Activated gamma-delta T cell treated with Interleukin-2 at 50 U/mL for 16 hours (primary cell): ENCODE data around the gene GPSM1.

ENCODE experiments used
- DNase-seq: peaks from one replicate; pipeline ENCODE4 v3.0.0-alpha.2; 2020

The GPSM1 gene, protein sequence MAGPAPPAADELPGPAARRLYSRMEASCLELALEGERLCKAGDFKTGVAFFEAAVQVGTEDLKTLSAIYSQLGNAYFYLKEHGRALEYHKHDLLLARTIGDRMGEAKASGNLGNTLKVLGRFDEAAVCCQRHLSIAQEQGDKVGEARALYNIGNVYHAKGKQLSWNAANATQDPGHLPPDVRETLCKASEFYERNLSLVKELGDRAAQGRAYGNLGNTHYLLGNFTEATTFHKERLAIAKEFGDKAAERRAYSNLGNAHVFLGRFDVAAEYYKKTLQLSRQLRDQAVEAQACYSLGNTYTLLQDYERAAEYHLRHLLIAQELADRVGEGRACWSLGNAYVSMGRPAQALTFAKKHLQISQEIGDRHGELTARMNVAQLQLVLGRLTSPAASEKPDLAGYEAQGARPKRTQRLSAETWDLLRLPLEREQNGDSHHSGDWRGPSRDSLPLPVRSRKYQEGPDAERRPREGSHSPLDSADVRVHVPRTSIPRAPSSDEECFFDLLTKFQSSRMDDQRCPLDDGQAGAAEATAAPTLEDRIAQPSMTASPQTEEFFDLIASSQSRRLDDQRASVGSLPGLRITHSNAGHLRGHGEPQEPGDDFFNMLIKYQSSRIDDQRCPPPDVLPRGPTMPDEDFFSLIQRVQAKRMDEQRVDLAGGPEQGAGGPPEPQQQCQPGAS

DNA sequence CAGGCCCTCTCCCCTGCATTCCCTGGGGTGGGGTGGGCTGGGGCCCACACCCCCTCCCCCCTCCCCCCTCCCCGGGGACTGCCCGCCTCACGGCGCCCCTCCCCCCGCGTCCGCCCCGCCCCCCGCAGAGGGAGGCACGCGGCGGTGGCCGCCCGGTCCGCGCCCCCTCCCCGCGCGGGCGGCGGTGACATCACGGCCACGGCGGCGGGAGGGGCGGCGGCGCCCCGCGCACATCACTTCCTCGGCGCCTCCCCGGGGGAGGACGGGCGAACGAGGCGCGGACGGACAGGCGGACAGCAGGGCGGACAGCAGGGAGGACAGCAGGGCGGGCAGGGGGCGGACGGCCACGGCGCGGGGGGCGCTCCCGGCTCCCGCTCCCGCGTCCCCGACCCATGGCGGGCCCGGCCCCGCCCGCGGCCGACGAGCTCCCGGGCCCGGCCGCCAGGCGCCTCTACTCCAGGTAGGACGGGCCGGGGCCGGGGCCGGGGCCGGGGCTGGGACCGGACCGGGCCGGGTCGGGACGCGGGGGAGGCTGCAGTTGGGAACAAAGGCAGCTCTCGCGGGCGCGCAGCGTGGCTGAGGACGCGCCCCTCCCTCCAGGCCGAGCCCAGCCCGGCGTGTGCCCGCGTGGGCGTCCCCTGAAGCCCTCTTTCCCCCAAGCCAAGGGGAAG is at the start of gene GPSM1:
Gene GPSM1, plus strand, starts transcription at position 236 of the 671 bp plus-strand sequence. Its CDS starts 157 bp downstream, at position 393.
- no peak for DNase-seq

DNA sequence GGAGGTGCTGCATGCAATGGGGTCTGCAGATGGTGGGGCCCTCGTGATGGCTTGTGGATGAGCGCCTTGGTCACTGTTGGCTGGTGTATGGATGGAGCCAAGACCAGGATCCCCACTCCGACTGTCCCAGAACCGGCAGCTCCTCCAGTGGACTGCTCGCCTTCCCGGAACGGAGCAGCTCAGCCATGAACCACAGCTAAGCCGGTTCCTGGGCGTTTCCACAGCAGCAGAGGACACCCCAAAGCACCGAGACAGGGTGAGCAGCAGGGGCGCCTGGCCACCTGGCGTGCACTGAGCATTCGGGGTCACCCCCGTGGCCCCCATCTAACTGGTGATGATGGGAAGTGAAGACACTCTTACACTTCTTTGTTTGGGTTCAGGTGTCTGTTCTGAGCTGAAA is 49.6 kb upstream of the GPSM1 start:
- DNase-seq, result no peak

DNA sequence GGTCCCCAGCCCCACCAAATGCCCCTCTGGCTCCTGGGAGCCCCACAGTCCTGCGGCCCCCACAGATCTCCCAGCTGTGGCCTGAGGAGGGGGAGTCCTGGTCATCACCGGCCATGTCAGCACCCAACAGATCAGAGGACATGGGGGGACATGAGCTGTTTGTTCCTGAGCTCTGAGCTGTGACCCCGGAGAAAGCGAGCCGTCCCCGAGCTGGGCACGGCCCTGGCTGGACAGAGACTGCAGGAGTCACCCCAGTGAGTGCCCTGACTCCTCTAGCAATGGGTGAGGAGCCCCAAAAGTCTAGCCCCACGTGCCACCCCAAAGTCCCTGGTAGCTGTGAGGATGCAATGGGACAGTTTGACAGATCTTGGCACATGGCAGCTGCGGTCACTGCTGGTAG is 49.1 kb upstream of the GPSM1 start:
- DNase-seq, result no peak

DNA sequence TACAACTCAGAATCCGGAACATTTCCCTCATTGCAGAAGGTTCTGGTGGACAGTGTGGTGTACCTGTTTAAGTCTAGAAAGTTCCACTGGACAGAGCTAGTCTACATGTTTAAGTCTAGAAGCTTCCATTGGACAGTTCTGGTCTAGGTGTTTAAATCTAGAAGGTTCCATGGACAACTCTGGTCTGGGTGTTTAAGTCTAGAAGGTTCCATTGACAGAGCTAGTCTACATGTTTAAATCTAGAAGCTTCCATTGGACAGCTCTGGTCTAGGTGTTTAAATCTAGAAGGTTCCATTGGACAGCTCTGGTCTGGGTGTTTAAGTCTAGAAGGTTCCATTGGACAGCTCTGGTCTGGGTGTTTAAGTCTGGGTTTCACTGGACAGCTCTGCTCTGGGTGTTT is 48.4 kb upstream of the GPSM1 start:
- DNase-seq, result no peak

DNA sequence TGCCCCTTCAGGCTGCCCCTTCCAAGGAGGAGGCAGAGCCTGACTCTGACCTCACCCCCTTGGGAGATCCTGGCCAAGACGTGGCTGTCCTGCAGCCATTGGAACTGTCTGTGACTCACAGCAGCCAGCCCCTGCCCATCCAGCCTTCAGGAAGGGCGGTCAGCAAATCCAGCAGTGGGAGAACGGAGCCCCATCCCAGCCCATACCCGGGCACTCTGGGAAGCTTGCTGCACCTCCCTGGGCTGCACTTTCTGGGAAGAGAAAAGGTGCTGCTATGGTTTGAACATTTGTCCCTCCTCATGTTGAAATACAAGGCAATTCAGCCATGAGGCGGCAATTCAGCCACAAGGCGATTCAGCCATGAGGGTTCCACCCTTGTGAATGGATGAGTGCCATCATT is 47.9 kb upstream of the GPSM1 start:
- DNase-seq, result no peak

DNA sequence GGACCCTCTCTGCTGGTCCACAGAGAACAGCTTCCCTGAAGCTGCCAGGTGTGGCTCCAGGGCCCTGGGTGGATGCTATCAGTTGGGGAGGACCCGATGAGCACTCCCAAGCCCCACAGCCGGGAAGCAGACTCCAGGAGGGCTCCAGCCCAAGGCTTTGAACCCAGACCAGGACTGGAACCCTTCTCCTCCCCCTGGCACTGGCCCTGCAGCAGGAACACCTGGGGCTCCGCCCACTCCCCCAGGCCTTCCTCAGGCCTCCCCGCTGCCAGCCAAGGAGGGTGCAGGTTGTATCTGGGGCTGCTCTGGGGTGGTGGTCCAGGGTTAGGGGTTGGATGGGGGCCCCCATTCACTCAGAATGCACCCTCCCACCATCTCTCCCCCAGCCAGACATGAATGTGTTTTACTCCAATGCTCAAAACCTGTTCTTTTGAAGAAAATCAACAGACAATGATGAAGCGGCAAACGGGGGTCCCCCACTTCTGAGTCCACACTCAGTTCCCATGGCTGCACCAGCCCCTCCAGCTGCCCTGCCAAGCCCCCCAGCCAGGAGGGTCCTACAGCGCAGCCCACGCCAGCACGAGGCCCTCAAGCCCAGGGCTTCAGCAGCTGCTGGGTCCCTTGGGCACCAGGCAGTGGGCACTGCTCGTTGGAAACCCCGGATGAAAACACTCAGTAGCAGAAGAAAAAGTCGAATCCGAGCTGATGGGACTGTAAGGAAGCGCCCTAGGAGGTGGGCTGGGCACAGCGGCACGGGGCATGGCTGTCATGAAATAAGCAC is 46.6 kb upstream of the GPSM1 start:
- DNase-seq, result no peak

DNA sequence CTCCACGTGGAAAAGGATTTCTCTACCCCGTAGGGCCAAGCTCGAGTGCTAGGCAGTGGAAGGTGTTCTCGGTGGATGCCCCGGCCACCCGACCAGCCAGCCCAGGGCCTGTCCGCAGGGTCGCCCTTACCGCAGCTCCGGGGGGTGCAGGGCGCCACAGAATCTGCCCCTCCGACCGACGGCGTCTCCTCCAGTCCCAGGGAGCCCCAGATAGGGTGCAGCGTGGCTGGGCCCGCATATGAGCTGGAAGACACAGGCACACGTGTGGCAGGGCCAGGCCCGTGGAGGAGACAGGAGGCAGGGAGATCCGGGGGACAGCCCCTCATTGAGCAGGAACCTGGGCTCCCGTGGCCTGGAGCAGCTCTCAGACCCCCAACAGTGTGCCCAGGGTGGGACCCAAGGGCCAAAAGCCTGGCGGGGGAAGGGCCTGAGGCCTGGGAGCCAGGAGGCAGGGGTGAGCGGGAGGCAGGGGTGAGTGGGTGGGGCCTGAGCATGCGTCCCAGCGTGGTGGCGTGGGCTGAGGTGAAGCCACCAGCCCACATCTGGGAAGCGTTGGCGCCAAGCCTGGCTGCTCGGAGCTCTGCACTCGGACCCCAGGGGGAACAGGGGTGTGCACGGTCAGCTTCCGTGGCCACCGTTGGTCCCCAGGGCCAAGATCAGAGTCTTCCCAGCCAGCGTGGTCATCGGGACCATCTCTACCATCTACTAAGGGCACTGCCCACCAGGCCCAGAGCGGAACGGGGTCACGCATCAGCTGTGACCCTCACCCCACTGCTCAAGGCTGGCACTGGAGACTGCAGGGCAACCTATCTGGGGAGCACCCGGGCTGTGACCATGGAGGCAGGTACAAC is 45.7 kb upstream of the GPSM1 start:
- no peak for DNase-seq

DNA sequence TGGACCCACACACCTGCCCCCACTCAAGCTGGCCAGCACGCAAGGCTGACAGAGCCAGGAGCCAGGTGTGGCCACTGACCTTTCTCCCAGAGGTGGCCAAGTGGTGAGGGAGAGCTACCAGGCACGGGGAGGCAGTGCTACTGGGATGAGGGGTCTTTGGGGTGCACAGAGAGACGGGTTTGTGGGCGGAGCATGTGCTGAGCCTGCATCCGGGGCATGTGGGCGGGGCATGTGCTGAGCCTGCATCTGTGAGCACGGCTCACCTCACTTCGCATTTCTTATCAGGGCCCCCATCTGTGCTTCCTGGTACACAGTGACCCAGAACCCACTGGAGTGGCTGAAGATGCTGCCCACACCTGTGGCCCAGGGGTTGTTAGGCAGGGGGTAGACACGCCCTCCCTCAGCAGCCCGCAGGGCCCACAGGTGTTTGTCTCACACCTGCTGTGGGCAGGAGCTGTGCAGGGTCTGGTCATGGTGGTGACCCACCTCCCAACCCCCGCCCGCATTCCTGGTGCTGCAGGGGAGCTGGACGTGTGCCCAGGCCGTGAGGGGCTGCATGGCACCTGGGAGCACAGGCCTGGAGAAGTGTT is 45.0 kb upstream of the GPSM1 start:
- no peak for DNase-seq

DNA sequence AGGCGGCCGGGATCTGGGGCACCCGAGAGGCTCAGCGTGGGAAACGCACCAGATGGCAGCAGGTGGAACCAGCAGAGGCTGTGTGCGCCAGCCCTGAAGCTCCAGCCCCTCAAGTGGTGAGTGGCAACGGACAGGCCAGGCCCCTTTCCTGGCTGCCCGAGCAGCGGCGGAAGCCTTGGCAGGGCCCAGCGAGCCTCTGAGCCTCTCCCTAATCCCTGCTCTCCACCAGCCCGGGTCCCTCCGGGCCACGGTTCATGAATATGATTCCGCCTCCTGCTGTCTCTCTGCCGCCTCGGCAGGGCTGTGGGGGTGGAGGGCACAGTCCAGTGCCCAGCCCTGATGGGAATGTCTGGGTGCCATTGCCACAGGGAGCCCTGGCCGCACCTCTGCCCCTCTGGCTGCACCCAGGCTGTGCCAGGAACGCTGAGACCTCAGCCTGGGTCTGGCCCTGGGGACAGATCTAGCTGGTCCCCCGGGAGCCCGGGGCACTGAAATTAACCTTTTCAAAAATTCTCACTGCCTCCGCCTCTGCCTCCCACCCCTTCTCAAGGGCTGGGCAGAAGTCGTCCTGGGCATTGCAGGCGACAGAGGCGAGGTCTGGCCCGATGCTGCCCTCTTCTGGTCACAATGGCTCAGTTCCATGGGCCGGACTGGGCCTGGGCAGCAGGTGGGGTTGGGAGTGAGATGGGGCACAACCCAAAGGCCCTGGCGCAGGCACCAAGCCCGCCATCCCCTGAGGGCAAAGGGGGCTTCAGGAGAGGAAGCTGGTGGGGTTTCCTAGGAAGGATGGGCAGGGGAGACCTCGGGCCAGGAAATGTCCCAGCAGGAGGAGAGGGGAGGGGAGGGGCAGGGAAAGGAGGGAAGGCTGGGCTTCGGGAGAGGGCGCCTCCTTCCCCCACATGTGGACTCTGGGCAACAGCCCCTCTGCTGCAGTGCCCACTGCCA is 43.8 kb upstream of the GPSM1 start:
- DNase-seq, result peak; percentile 68

DNA sequence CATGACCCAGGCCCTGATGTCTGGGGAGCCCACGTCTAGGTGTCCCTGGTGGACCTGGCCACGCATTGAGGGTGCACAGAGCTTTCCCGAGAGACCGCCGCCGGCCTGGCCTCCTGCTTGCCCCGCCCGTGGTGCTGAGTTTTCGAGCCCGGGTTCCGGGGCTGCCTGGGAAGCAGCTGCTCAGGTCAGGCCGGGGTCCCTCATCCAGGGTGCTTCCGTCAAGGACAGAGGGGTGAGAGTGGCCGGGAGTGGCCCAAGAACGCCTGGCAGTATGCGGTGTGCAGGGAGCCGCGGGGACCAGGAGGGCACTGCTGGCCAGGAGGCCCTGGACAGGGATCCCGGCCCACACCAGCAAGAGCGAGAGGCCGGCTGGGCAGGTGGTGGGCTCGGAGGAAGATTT is 43.0 kb upstream of the GPSM1 start:
- DNase-seq, result no peak

DNA sequence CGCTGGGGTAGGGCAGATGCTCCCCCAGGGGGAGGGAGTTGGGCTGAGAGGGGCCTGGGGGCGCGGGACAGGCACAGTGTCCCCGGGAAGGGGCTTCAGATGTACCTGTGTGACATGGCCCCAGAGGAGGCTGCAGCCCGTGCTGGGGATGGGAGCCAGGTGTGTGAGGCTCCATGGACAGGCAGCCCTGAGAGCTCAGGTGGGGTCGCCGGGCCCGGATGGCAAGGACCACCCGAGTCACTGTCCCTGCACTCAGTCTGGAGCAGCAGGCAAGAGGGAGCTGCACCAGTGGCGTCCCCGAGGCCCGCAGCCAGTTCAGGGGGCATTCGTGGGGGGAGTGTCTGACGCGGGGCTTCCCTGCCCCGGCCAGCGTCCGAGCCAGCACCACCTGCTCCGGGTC is 42.4 kb upstream of the GPSM1 start:
- DNase-seq, result no peak

DNA sequence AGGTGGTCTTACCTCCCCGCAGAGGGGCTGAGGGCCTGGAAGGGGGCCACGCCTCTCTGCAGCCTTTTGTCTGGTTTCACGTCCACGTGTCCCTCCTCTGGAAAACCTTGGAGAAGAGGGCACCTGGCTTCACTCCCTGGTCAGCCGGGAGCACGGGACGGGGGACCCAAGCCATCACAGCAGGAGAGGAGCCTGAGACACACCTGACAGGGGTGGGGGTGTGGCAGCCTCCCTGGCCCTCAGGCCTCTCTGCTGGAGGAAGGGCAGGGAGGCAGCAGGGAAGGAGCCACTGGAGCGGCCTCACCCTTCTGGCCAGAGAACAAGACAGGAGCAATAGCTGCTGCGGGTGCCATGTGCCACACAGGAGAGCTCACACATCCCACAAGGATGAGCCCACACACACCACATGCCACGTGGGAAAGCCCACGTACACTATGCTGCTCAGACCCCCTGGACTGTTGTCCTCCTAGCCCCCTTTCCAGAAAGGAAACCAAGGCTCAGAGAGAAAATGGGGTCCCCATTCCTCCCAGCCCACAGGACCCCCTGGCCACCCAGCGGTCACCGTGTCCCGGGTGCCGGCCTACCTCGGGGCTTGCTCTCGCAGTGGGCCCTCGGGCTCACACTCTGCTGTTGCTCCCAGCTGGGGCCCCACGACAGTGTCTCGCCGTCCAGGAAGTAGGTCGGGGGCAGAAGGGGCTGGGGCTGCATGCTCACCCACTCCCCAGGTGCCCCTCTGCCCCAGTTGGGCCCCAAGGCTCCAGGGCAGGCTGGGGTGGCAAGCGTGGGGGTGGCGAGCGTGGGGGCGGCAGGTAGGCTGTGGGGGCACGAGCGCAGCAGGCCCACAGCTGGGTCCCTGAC is 41.6 kb upstream of the GPSM1 start:
- no peak for DNase-seq

DNA sequence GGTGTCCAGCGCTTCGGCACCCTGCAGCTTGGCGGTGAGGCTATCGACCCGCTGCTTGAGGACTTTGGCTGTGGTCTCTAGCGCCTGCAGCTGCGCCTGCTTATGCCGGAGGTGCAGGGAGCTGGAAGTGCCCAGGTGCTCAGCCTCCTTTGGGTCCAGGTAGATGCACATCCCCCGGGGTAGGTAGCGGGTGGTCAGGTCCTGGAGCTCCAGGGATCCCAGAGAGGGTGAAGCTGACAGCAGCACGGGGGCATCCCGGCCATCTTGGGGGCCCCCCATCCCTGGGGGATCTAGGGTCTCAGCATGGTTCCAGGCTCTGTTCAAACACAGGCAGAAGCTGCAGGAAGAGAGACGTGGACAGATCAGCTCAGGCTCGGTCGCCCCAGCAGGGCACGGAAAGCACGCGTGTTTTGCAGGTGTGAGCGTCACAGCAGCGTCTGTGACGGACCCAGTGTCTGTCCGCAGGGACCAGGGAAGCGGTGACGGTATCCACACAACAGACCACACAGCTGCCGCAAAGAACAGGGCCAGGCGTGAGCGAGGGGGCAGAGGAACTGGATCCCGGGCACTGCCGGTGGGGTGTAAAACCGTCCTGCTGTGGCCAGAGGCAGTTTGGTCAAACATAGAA is 40.9 kb upstream of the GPSM1 start:
- no peak for DNase-seq

DNA sequence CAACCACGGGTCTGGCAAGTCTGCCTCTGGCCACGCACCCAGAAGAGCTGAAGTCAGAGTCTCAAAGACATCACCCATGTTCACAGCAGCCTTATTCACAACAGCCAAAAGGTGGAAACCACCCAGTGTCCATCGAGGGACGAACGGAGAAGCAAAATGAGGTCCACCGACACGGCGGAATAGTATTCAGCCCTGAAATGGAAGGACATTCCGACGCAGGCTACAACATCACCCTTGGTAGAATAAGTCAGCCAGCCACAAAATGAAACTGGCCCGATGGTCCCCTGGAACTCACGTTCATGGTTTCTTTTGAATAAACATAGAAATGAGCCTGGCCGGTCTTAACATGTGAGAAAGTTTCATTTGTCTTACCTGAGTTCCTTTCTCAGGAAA is 40.4 kb upstream of the GPSM1 start:
- no peak for DNase-seq

DNA sequence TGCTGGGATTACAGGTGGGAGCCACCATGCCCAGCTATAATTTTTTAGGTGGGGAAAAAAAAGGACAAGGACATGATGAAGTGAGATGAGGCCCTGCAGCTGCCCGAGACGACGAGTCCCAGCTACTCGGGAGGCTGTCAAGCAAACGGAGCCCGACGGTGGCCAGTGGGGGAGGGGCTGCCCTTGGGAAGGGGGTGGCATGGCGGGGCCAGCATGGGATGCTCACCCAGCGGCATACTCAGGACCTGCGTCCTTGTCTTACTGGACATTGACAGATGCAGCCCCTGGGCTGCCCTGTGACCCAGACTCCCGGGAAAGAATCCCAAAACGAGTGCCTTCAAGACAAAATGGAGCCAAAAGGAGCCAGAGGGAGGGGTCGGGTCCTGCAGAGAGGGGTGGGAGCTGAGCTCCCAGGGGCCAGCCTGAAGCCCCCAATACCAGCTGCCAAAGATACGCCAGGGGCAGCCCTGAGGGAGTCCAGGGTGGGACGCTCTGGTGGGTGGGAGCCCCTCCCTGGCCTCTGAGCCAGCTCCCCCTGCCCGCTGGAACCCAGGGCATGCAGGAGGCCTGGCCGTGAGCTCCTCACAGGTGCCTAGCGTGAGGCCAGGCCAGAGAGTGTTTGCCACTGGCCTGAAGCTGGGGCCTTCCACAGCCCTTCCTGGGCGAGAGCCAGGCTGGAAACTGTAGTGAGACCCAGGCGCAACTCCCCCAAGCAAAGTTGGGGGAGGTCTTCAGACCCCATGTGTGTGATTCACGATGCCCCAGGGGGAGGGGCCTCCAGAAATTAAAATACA is 39.2 kb upstream of the GPSM1 start:
- DNase-seq, result no peak

DNA sequence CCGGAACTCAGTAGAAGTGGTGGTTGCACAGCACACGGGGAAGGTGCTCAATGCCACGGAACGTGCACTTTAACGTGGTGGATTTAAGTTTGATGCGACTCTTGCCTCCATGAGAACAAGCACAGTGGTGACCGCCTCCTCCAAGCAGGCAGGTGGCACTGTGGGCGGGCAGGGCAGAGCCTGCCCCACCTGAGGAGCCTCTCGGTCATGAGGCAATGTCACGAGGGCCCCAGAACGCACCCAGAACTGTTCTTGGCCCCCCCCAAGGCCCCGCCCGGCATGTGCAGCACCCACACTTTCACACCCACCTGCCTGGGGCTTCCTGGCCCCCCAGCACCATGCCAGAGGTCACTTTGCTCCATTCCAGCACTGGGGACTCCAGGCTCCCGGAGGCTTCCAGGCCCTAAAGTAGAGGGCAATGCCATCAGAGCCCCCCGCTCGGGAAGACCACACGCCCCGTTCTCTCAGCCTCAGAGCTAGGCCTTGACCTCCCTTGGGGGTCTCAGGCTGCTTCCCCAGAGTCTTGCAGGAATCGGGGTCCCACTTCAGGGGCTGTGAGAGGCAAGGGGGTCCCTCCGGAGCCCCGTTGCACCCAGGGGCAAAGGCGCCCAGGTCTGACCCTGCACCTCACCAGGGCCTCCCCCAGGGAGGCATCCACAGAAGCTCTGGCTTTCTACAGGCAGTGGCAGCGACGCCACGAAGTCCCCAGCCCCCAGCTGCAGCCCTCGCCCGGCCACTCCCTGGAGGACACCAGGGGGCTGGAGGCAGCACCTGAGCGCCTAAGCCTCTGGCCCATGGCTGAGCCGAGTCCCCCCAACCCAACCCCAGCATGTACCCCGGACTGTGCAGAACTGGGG is 37.5 kb upstream of the GPSM1 start:
- DNase-seq, result no peak

DNA sequence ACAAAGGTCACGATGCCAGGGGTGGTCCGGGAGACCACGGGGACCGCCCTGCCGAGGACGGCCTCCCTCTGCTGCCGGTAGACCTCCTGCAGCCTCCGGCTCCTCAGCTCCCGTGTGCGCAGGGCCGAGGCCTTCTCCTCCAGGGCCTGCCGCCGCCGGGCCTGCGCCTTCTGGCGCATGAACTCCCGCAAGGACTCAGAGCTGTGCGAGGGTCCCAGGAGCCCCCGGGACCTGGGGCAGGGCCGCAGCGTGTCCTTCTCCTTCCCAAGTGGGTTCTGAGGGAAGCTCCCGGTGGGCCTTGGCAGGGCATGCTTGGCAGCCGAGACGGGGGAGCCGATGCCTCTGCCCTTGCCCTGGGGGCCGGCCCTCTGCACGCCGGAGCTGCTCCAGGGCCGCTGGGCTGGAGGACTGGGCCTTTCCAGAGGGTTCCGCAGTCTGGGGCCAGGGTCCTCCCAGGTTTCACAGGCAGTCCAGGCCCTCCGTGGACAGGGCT is 36.8 kb upstream of the GPSM1 start:
- no peak for DNase-seq
